Skin of body (tissue), 2 donors: ENCODE data around the gene RCOR3. TPM values are rescaled to one million over a fixed set of nuclear protein-coding genes. Genes with fewer than 3 reads are reported as not detected.
"Not testable (repeated sequence)": the region's sequence is repeated elsewhere in the genome, so short reads cannot be mapped to it uniquely, and the experiment has no call there.

Experiments used
- DNase-seq: peaks from one replicate; lab custom pipeline; 2025; lab: John Stamatoyannopoulos, UW
- total RNA-seq: library from RNA; depleted of rRNA; stranded (reverse); fragments of >200 nt; gene quantifications from one replicate; pipeline ENCODE4 v1.2.3, GENCODE V29; 2014

RCOR3 gene
- 38.8 TPM for total RNA-seq

GRCh38 chr1:211258756-211259637 lies at the start of gene RCOR3:
RCOR3 (plus strand) TSS chr1:211259366; CDS start chr1:211259561, 195 bp downstream.
- peak; percentile 88 for DNase-seq

DNA sequence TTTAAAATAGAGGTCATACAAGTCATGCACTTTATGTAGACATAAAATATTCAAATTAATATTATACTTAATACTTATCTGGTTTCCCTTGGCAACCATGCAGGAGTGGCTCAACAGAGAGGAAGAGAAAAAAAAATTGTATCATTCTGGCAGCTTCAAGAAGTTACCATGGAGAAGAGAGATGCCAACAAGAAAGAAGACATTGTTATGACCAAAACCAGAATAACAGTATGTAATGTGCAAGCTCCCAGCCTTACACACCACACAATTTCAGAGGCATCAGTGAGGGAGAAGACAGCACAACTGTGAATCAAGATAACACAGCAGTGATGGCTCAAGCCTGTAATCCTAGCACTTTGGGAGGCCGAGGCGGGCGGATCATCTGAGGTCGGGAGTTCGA lies 49.1 kb upstream of the RCOR3 start:
- DNase-seq = no peak

DNA sequence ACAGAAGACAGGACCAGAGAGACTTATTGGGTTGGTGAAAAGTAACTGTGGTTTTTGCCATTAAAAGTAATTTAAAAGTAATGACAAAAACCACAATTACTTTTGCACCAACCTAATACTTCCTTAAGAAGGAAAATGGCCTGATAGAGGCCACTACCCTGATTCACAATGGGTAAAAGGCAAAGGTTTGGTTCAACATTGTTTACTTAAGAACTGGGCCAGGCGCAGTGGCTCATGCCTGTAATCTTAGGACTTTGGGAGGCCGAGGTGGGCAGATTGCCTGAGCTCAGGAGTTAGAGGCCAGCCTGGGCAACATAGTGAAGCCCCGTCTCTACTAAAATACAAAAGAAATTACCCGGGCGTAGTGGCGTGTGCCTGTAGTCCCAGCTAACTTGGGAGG lies 48.2 kb upstream of the RCOR3 start:
- no peak for DNase-seq

- no peak for DNase-seq
Observed at GRCh38 chr1:211213702-211214101, 45.5 kb upstream of the RCOR3 start.

- DNase-seq = no peak
Observed at GRCh38 chr1:211215577-211215976, 43.6 kb upstream of the RCOR3 start.

DNA sequence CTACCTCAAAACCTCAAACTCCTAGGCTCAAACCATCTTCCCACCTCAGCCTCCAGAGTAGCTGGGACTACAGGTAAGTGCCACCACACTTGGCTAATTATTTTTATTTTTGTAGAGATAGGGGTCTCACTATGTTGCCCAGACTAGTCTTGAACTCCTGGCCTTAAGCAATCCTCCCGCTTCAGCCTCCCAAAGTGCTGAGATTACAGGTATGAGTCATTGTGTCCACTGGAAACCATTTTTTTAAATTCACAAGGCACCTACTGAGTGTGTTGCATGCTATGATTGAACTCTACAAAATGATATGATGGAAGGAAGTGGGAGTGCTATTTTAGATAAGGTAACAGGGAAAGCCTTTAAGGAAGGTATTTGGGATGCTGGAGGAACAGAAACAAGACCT lies 41.8 kb upstream of the RCOR3 start:
- no peak for DNase-seq

GRCh38 chr1:211222469-211223234 lies 36.5 kb upstream of the RCOR3 start:
- DNase-seq = not testable (repeated sequence)

- DNase-seq = not testable (repeated sequence)
Observed at GRCh38 chr1:211228573-211229364, 30.4 kb upstream of the RCOR3 start.

DNA sequence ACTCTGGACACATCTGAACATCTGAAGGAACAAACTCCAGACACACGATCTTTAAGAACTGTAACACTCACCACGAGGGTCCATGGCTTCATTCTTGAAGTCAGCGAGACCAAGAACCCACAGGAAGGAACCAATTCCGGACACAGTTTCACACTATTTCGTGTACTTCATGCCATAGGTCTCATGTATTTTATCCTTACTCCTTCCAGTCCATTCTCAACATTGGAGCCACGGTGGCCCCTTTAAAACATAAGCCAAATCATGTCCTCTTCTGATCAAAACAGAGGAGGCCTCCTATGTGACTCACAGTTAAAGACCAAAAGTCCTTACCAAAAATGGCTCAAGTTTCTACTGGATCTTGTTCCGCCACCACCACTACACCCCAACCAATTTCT lies 29.8 kb upstream of the RCOR3 start:
- DNase-seq = no peak

DNA sequence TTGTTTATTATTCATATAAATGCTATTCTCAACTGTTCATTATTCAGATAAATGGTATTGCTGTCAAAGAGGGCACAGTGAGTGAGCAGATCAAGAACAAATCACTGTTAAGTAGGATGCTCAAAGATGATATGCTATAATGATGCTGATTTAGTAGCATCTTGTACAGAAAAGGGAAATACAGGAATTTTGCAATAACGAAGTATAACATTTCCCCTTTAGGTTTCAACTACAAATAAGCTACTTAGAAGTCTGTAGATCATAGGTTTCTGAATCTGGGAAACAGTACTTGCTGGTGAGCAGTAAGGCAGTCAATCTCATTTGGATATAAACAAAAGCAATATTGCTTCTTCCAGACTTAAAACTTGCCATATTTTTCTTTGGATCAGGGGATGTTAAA lies 27.3 kb upstream of the RCOR3 start:
- DNase-seq = no peak

GRCh38 chr1:211236633-211237320 lies 22.4 kb upstream of the RCOR3 start:
- no peak for DNase-seq

DNA sequence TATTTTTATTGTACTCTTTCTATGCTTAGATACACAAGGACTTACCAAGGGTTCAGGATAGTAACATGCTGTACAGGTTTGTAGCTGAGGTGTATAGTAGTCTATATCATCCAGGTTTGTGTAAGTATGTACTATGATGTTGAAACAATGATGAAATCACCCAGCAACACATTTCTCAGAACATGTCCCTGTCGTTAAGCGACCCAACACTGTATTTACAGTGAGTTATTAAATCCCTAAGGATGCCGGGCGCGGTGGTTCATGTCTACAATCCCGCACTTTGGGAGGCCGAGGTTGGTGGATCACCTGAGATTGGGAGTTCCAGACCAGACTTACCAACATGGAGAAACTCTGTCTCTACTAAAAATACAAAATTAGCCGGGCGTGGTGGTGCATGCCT lies 21.6 kb upstream of the RCOR3 start:
- DNase-seq = no peak

DNA sequence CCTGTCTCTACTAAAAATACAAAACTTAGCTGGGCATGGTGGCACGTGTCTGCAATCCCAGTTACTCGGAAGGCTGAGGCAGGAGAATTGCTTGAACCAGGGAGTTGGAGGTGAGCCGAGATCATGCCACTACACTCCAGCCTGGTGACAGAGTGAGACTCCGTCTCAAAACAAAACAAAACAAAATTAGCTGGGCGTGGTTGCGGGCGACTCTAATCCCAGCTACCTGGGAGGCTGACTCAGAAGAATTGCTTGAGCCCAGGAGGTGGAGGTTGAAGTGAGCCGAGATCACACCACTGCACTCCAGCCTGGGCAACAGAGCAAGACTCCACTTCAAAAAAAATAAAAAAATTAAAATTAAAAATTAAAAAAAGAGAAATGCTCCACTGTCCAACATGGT lies 18.6 kb upstream of the RCOR3 start:
- DNase-seq = not testable (repeated sequence)

GRCh38 chr1:211241071-211241470 lies 18.1 kb upstream of the RCOR3 start:
- DNase-seq = no peak

GRCh38 chr1:211243639-211244038 lies 15.5 kb upstream of the RCOR3 start:
- not testable (repeated sequence) for DNase-seq

DNA sequence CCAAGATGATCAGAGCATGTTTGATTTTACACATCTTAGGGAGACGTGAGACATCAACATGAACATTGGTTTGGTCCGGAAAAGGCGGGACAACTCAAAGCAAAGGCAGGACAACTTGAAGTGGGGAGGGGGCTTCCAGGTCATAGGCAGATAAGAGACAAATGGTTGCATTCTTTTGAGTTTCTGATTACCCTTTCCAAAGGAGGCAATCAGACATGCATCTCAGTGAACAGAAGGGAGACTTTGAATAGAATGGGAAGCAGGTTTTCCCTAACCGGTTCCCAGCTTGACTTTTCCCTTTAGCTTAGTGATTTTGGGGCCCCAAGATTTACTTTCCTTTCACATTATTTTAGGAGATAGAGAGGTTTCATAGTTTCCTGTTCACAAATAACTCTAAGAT lies 12.6 kb upstream of the RCOR3 start:
- DNase-seq = not testable (repeated sequence)

DNA sequence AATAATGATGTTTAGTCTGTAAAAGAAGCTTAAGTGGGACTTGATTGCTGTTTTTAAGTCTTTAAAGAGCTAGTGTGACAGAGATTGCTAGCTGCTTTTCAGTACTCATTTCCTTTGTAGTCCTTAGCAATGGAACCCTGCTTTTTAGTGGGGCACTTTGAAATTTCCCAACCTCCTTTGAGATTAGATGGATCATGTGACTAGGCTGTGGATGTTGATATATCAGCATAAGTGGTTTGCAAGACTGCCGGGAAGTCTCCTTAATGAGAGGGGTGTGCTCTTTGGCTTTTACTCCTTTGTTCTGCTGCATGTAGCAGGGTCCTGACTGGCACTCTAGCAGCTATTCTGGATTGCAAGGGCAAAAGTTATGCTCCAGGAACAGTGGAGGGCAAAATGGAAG lies 11.2 kb upstream of the RCOR3 start:
- no peak for DNase-seq

- DNase-seq = not testable (repeated sequence)
Observed at GRCh38 chr1:211249611-211250010, 9.6 kb upstream of the RCOR3 start.

DNA sequence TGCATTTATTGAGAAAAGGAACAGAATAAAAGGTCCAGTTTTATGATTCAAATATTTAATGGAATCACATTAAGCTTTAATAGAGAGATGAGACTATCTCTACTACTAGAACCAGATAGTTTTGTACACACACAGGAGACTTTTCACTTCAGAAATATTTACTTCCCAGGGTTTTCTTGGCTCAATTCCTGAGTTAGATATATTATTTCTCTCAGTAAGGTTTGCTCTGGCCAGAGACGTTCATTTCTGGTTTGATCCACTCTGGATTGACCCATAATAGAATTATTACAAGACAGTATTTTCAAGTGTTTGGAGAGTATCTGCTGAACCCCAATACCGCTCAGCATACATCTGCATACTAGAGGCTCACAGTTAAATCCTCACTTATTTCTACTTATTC lies 1.3 kb upstream of the RCOR3 start:
- no peak for DNase-seq

GRCh38 chr1:211258310-211258755 lies 833 bp upstream of the RCOR3 start:
- DNase-seq = peak; percentile 69

- DNase-seq = peak; percentile 64
Observed at GRCh38 chr1:211259638-211260126, 516 bp downstream of the RCOR3 start.
